ENCODE measurements around the gene CDH26.

- TF ChIP-seq, protein P1, sequence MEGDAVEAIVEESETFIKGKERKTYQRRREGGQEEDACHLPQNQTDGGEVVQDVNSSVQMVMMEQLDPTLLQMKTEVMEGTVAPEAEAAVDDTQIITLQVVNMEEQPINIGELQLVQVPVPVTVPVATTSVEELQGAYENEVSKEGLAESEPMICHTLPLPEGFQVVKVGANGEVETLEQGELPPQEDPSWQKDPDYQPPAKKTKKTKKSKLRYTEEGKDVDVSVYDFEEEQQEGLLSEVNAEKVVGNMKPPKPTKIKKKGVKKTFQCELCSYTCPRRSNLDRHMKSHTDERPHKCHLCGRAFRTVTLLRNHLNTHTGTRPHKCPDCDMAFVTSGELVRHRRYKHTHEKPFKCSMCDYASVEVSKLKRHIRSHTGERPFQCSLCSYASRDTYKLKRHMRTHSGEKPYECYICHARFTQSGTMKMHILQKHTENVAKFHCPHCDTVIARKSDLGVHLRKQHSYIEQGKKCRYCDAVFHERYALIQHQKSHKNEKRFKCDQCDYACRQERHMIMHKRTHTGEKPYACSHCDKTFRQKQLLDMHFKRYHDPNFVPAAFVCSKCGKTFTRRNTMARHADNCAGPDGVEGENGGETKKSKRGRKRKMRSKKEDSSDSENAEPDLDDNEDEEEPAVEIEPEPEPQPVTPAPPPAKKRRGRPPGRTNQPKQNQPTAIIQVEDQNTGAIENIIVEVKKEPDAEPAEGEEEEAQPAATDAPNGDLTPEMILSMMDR (IDR thresholded peaks at IDR 0.05), result no peak
- TF ChIP-seq POLR2A (IDR thresholded peaks at IDR 0.05), result no peak
These were observed 85.2 kb downstream of the CDH26 start for GRCh38 chr20:60043435-60043834.

Data from body of pancreas (tissue), 4 donors.